Epithelial cell of esophagus (primary cell): ENCODE measurements around the gene GSTO2.
A peak's percentile ranks its signal among the peaks of the same experiment; 100 is the strongest.

Experiments
- DNase-seq: peaks from one replicate; pipeline ENCODE4 v3.0.0; 2010; ENCODE audit warnings: low read depth
- H3K4me3 ChIP-seq: 2 replicates; pipeline ENCODE4 v1.5.1; 2011; ENCODE audit warnings: mild to moderate bottlenecking, low read length, control low read depth
- TF ChIP-seq, protein P1 (sequence below): IDR thresholded peaks from 2 replicates; pipeline ENCODE4 v1.5.1; 2011; ENCODE audit warnings: low read depth, mild to moderate bottlenecking, low read length, control low read depth, inconsistent platforms; ENCODE audit not compliant: insufficient read depth; ENCODE audit errors: missing control alignments

Gene GSTO2

DNA sequence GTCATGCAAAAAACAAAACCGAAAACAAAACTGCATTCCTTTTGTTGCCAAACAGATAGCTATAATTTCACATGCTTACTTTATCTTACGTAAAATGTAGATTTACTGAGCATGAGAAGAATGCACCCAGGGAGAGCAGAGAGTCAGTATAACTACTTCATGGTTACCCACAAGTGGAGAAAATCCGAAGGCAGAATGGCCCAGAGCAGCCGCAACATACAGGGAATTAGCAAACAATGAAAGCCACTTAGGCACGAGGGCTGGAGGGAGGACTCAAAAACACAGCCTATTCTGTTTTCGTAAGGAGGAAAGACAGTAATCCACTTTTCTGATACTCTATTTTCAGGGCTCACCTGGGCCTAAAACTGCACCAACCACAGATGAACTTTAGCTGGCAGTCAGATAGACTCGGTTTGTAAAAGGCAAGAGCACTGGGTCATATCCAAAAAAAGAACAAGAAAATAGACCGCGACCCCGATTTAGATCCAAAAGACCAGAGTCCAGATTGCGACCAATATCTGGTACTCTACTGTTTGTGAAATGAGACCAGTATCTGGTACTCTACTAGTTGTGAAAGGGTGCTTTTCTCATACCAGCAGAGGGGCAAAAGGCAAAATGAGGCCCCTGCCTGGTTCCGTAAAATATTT lies 68.0 kb downstream of the GSTO2 start:
- H3K4me3 ChIP-seq, result peak overlapping the region; percentile 93
- TF ChIP-seq, protein P1, sequence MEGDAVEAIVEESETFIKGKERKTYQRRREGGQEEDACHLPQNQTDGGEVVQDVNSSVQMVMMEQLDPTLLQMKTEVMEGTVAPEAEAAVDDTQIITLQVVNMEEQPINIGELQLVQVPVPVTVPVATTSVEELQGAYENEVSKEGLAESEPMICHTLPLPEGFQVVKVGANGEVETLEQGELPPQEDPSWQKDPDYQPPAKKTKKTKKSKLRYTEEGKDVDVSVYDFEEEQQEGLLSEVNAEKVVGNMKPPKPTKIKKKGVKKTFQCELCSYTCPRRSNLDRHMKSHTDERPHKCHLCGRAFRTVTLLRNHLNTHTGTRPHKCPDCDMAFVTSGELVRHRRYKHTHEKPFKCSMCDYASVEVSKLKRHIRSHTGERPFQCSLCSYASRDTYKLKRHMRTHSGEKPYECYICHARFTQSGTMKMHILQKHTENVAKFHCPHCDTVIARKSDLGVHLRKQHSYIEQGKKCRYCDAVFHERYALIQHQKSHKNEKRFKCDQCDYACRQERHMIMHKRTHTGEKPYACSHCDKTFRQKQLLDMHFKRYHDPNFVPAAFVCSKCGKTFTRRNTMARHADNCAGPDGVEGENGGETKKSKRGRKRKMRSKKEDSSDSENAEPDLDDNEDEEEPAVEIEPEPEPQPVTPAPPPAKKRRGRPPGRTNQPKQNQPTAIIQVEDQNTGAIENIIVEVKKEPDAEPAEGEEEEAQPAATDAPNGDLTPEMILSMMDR, result no peak
- no peak for DNase-seq

DNA sequence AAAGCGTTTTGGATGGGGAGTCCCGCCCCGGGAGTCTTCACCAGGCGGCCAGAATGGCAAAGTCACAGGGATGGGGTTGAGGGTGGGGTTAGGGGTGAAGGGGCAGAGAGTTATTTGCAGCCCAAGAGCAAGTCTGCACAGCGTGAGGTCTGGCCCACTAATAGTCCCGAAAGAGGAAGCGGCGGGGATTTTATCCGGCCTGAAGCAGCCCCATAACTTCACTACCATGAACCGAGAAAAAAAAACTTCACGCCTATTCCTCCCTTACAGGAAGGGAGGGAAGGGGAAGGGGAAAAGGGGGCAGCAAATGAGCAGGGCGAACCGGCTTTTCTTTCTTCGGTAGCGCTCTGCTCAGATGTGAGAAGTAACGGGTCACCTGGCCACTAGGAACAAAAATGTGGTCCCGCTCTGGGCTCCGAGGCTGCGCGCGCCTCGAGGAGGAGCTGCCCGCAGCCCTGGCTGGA lies 68.6 kb downstream of the GSTO2 start:
- TF ChIP-seq, protein P1, result no peak
- H3K4me3 ChIP-seq, result peak overlapping the region; percentile 93
- DNase-seq, result no peak

DNA sequence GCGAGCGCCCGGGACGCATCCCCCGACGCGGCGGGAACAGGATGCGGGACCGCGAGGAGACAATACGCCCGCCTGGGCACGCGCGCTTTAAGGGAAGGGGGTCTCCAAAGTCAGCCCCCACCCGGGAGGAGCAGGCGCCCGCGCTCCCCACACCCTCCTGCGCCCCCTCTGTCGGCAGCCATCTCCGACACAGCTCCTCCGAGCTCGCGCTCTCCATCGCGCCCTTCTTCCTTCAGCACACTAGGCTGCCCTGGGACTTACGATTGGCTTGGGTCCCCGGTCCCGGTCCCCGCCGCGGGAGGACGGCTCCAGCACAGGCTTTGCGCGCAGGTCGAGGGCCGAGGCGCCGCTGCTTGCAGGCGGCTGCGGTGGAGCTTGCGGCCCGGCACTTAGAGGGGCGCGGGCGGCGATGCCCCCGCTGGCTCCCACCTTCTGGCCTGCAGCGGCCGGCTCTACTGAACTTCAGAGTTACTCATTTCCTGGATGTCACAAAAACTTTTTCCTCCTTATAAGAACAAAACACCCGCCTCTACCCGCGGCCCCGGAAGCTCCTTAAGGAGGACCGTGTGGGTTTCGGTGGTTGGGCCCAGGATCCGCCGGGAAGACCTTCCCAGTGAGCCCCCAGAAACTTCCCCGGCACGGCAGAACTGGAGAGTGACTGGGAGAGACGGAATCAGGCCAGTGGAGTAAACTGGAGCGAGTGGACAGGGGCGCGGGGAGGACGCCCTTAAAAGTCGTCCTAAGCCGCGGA lies 69.2 kb downstream of the GSTO2 start, which contains the start of gene ITPRIP:
TSS of gene ITPRIP (minus strand) at position 481 of the 751 bp plus-strand sequence. CDS start 22,414 bp downstream, outside the sequence.
- H3K4me3 ChIP-seq, result peak within 1 kb of the TSS; percentile 93
- TF ChIP-seq, protein P1, result no peak
- DNase-seq, result peak; percentile 83

DNA sequence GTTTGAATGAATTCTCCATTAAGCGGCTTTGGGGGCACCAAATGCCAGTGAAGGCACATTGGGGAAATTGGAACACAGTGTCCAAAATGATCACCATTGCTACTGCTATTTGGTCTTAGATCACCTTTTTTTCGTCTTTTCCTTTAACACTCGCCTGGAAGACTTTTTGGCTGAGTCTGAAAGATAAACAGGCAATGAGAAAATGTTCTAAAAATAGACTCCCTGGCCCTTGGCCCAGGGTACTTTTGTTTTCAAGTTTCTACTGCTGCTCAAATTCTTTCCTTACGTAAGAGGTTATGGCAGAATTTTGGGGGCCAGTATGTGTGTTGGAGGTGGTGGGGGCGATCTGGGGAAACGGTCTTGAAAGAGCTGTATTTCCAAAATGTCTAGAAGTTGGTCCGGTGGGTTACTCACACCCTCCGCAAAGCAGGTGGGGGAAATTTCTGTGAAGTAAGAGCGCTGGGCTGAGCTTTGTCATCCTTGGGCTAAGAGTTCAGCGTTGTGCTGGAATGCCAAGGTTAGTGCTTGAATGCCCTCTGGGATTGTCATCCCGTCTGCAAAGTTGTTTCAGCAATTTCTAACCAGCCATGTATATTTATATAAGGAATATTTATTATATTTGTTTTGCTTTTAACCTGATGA lies 70.6 kb downstream of the GSTO2 start:
- TF ChIP-seq, protein P1, result no peak
- DNase-seq, result peak; percentile 70
- peak overlapping the region; percentile 93 for H3K4me3 ChIP-seq

DNA sequence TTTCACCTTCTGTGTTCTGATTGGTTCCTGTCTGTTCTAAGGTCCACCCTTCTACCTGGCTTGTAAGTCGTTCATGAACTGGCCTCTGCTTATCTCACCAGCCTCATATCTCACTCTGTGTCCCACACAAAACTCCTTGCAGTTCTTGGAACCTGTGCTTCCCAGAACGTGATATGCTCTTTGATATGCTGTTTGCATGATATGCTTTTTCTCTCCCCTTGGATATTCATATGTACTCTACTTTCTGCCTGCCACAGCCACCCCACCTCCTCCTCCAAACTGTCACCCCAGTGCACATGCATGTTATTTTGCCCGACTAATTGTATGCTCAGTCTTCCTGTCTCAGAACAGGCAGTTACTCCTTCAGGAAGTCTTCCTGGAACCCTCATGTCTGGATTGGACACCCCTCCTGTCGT lies 71.1 kb downstream of the GSTO2 start:
- H3K4me3 ChIP-seq, result no peak overlapping the region
- DNase-seq, result no peak
- TF ChIP-seq, protein P1, result no peak

DNA sequence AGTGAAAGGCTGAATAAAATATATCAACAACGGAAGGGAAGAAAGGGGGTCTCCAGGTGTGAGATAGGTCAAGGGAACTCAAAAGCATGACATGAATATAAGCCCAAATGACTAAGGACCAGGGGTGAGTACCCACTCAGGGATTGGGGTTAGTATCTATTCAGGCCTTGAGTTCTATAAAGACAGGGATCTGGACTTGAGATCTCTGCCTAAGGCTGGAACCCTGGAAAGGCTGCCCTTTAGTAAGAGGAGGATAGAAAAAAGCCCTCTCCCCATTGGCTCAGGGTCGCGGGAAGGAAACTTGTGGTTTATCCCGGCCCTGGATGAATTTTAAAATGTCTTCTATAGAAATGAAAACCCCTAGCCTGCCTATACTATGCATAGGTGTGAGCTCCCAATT lies 71.7 kb downstream of the GSTO2 start:
- DNase-seq, result no peak
- TF ChIP-seq, protein P1, result no peak
- H3K4me3 ChIP-seq, result no peak overlapping the region
